SU-DHL-6 (cell line): ENCODE results near the gene GSDMA.

Experiments
- H2AFZ ChIP-seq: fragments of 200-600 bp; sonication (generic); 2 replicates; pipeline ENCODE4 v1.6.1; 2014; ENCODE audit warnings: low read depth, mild to moderate bottlenecking, moderate library complexity, mixed read lengths, antibody characterized with exemption, low read length; ENCODE audit not compliant: severe bottlenecking
- H3F3A ChIP-seq: fragments of 200-600 bp; shearing (Covaris generic); 2 replicates; pipeline ENCODE4 v1.6.0; 2016; ENCODE audit warnings: antibody characterized with exemption, mild to moderate bottlenecking; ENCODE audit not compliant: insufficient read depth
- H3K27ac ChIP-seq: fragments of 200-600 bp; sonication (generic); 2 replicates; pipeline ENCODE4 v1.5.1; 2016; ENCODE audit warnings: low read depth, mild to moderate bottlenecking, low read length, moderate library complexity, mixed read lengths
- H3K27me3 ChIP-seq: fragments of 200-600 bp; sonication (generic), shearing (Covaris generic); 2 replicates; pipeline ENCODE4 v1.6.0; 2014; ENCODE audit warnings: mild to moderate bottlenecking, low read length
- H3K36me3 ChIP-seq: fragments of 200-600 bp; sonication (generic); 2 replicates; pipeline ENCODE4 v1.6.1; 2014; ENCODE audit warnings: mild to moderate bottlenecking, low read length, mixed read lengths
- H3K4me2 ChIP-seq: fragments of 300-600, 200-600 bp; shearing (Covaris generic), sonication (generic); 2 replicates; pipeline ENCODE4 v1.6.0; 2014; ENCODE audit warnings: low read length, low read depth, mild to moderate bottlenecking; ENCODE audit not compliant: poor library complexity, severe bottlenecking
- H3K4me3 ChIP-seq: fragments of 200-600 bp; sonication (generic); 2 replicates; pipeline ENCODE4 v1.5.1; 2014; ENCODE audit warnings: antibody characterized with exemption, low read length, mild to moderate bottlenecking, mixed read lengths; ENCODE audit not compliant: insufficient read depth, poor library complexity, severe bottlenecking
- H3K79me2 ChIP-seq: fragments of 200-600 bp; sonication (generic); 2 replicates; pipeline ENCODE4 v1.6.1; 2014; ENCODE audit warnings: mild to moderate bottlenecking, low read length, moderate library complexity; ENCODE audit not compliant: insufficient read depth
- H3K9ac ChIP-seq: fragments of 200-600 bp; sonication (generic); 2 replicates; pipeline ENCODE4 v1.7.0; 2014; ENCODE audit warnings: mild to moderate bottlenecking, low read length
- H3K9me2 ChIP-seq: fragments of 200-600 bp; sonication (generic); replicated peaks from 2 replicates; pipeline ENCODE4 v1.6.1; 2014; ENCODE audit warnings: low read length; ENCODE audit not compliant: insufficient read depth
- H3K9me3 ChIP-seq: fragments of 200-600 bp; sonication (generic); 2 replicates; pipeline ENCODE4 v1.6.1; 2014; ENCODE audit warnings: low read length, mixed read lengths; ENCODE audit not compliant: insufficient read depth
- H4K20me1 ChIP-seq: fragments of 200-600 bp; sonication (generic); 2 replicates; pipeline ENCODE4 v1.6.1; 2014; ENCODE audit warnings: low read depth, mild to moderate bottlenecking, antibody characterized with exemption, low read length, moderate library complexity, mixed read lengths
- EZH2phosphoT487 ChIP-seq: fragments of 200-600 bp; sonication (generic), shearing (Covaris generic); conservative IDR thresholded peaks from 2 replicates; pipeline ENCODE4 v1.6.1; 2018; ENCODE audit warnings: mild to moderate bottlenecking, antibody characterized with exemption, low read length, moderate library complexity, mixed read lengths
- TF ChIP-seq, protein P1 (sequence below): fragments of 200-600 bp; sonication (generic); IDR thresholded peaks from one replicate; pipeline ENCODE4 v1.5.1; 2017; ENCODE audit warnings: antibody characterized with exemption, mild to moderate bottlenecking, low read length, moderate library complexity; ENCODE audit not compliant: insufficient read depth, poor library complexity, severe bottlenecking

Gene GSDMA

GRCh38 chr17:39933912-39934311 lies 28.9 kb upstream of the GSDMA start:
- no peaks in the 10 kb centered on the region for H3K9me2 ChIP-seq
- no peak for TF ChIP-seq EZH2phosphoT487
- TF ChIP-seq, protein P1, sequence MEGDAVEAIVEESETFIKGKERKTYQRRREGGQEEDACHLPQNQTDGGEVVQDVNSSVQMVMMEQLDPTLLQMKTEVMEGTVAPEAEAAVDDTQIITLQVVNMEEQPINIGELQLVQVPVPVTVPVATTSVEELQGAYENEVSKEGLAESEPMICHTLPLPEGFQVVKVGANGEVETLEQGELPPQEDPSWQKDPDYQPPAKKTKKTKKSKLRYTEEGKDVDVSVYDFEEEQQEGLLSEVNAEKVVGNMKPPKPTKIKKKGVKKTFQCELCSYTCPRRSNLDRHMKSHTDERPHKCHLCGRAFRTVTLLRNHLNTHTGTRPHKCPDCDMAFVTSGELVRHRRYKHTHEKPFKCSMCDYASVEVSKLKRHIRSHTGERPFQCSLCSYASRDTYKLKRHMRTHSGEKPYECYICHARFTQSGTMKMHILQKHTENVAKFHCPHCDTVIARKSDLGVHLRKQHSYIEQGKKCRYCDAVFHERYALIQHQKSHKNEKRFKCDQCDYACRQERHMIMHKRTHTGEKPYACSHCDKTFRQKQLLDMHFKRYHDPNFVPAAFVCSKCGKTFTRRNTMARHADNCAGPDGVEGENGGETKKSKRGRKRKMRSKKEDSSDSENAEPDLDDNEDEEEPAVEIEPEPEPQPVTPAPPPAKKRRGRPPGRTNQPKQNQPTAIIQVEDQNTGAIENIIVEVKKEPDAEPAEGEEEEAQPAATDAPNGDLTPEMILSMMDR = no peak
- no peaks in the 10 kb centered on the region for H3K9me3 ChIP-seq
- H3K9ac ChIP-seq = no peak overlapping the region
- H3F3A ChIP-seq = no peaks in the 10 kb centered on the region
- H3K79me2 ChIP-seq = no peaks in the 10 kb centered on the region
- H3K36me3 ChIP-seq = no peaks in the 10 kb centered on the region
- no peaks in the 10 kb centered on the region for H4K20me1 ChIP-seq
- H3K27me3 ChIP-seq = no peaks in the 10 kb centered on the region
- no peak overlapping the region for H2AFZ ChIP-seq
- H3K4me3 ChIP-seq = no peak overlapping the region
- H3K27ac ChIP-seq = no peak overlapping the region
- H3K4me2 ChIP-seq = no peak overlapping the region

GRCh38 chr17:39934324-39934723 lies 28.5 kb upstream of the GSDMA start:
- H3K9me3 ChIP-seq = no peaks in the 10 kb centered on the region
- no peak overlapping the region for H3K4me3 ChIP-seq
- H3K9ac ChIP-seq = no peak overlapping the region
- no peaks in the 10 kb centered on the region for H3F3A ChIP-seq
- no peak for TF ChIP-seq EZH2phosphoT487
- TF ChIP-seq, protein P1 = no peak
- no peak overlapping the region for H3K4me2 ChIP-seq
- H3K9me2 ChIP-seq = no peaks in the 10 kb centered on the region
- no peak overlapping the region for H3K27ac ChIP-seq
- no peaks in the 10 kb centered on the region for H3K27me3 ChIP-seq
- H4K20me1 ChIP-seq = no peaks in the 10 kb centered on the region
- H2AFZ ChIP-seq = no peak overlapping the region
- no peaks in the 10 kb centered on the region for H3K79me2 ChIP-seq
- H3K36me3 ChIP-seq = no peaks in the 10 kb centered on the region

GRCh38 chr17:39935909-39936308 lies 26.9 kb upstream of the GSDMA start:
- Histone ChIP-seq H3K79me2 (no peaks in the 10 kb centered on the region), H3K4me2 (no peak overlapping the region), H2AFZ (no peak overlapping the region)

GRCh38 chr17:39937447-39937846 lies 25.4 kb upstream of the GSDMA start:
- Histone ChIP-seq H3F3A (no peaks in the 10 kb centered on the region), H3K79me2 (no peaks in the 10 kb centered on the region), H3K27me3 (no peaks in the 10 kb centered on the region), H3K4me3 (no peak overlapping the region), H4K20me1 (no peaks in the 10 kb centered on the region), H3K9ac (no peak overlapping the region), H3K4me2 (no peak overlapping the region), H3K36me3 (no peaks in the 10 kb centered on the region), H3K27ac (no peak overlapping the region), H3K9me2 (no peaks in the 10 kb centered on the region), H2AFZ (no peak overlapping the region), H3K9me3 (no peaks in the 10 kb centered on the region)
- TF ChIP-seq, protein P1 = no peak
- no peak for TF ChIP-seq EZH2phosphoT487

More at GRCh38 chr17:39935909-39936308, 26.9 kb upstream of the GSDMA start:
- Histone ChIP-seq H3K9me2 (no peaks in the 10 kb centered on the region), H3K4me3 (no peak overlapping the region), H3K36me3 (no peaks in the 10 kb centered on the region), H3K9ac (no peak overlapping the region), H4K20me1 (no peaks in the 10 kb centered on the region), H3K9me3 (no peaks in the 10 kb centered on the region), H3K27me3 (no peaks in the 10 kb centered on the region), H3K27ac (no peak overlapping the region), H3F3A (no peaks in the 10 kb centered on the region)
- no peak for TF ChIP-seq EZH2phosphoT487
